HG03558 (cell line): ENCODE data around the gene SLC16A11.
A peak's percentile ranks its signal among the peaks of the same experiment; 100 is the strongest.
"Not testable (repeated sequence)": the region's sequence is repeated elsewhere in the genome, so short reads cannot be mapped to it uniquely, and the experiment has no call there.

Experiments
- ATAC-seq: cut with Tn5 transposase; IDR thresholded peaks from one replicate; pipeline ENCODE4 v1.9.1; 2021; ENCODE audit warnings: moderate number of reproducible peaks; ENCODE audit not compliant: unreplicated experiment; ENCODE audit errors: extremely low read depth

The SLC16A11 gene

DNA sequence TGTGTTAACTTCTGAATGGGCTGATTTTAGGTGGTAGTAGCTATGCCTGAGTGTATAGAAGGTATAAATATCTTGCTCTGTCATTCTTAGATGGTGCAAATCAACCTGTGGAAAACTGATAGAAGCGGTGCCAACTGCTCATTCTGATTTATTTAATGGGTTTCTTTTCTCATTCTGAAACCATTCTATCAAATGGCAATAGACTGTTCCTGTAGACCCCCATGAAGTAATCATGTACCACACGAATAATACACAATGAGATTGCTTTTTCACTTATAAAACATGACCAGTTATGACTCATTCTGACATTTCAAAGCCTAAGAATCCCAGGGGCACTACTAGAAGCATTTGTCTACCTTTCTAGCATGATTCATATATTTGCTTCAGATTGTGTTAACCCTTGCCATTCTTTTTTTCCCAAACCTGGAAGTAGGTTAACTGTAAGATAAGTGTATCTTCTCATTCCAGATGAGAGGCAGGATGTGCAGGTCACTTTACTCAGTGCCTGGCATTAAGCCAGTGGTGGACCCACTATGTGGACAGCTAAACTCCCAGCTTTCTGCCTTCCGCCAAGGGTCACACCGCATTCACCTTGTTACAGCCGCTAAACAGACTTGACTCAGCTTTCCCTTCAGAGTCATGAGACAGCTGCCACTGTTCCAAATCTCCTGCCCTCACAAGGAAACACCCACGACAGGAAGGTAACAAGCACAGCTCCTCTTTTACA lies 16.4 kb upstream of the SLC16A11 start:
- no peak for ATAC-seq

DNA sequence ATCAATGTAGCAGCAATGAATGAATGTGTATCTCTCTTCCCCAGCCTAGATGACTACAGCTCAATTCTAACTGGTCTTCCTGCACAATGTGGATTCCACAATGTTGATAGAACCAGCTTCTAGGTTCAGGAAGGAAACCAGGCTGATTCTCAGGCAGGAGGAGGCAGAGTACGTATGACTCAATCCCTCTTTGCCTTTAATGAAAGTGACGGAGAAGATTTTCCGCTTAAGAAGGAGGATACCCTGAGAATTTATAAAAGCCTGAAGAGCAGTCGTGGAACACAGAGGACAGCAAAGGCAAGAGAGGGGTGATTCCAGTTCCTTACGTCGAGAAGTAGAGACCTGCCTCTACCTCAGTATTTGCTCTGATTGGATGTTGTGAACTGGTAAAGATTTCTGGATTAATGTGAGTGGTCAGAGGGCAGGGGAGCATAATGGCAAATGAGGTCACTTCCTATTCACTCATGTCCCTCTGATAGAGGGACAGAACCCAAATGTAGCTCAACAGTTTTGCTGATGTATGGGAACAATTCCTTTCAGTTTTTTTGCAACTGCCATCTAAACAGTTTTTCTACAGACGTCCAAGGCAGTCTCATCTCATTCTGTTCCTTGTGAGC lies 15.0 kb upstream of the SLC16A11 start:
- ATAC-seq = no peak

DNA sequence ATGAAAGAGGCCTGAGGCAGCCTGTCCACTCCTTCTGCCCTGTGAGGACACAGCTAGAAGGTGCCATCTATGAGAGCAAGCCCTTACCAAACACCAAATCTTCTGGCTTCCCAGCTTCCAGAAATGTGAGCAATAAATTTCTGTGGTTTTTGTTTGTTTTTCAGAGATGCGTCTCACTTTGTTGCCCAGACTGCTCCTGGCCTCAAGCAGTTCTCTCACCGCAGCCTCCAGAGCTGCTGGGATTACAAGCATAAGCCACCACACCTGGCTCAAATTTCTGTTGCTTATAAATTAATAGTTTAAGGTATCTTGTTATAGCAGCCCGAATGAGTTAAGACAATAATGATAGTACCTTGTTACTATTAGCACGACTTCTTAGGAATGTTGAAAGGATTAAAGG lies 12.5 kb upstream of the SLC16A11 start:
- no peak for ATAC-seq

DNA sequence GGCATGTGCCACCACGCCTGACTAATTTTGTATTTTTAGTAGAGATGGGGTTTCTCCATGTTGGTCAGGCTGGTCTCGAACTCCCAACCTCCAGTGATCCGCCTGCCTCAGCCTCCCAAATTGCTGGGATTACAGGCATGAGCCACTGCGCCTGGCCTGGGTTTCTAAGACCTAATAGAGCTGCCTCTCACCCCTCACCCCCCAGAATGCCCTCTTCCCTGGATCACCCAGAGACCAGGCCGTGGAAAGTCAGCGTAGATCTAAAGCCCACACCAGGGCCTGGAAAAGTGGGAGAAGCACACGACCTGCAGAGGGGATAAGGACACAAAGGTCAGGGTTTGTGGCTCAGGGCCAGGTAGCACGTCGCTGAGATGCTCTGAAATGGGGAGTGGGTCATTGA lies 6.7 kb upstream of the SLC16A11 start:
- not testable (repeated sequence) for ATAC-seq

DNA sequence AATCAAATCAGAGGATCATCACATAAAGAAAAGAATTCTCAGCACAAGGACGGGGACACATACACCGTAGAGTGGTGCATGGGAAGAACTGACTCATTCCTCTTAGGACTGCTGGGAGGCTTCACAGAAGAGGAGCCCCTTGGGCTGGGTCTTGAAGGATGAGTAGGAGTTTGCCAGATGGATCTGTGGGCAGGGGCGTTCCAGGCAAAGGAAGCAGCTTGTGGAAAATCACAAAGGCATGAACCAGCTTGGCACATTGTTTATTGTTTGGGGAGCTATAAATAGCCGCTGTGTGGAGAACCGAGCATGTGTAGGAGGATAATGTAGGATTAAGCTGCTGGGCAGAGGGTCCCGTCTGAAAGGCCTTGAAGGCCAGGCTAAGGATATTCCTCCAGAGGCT lies 5.1 kb upstream of the SLC16A11 start:
- no peak for ATAC-seq

DNA sequence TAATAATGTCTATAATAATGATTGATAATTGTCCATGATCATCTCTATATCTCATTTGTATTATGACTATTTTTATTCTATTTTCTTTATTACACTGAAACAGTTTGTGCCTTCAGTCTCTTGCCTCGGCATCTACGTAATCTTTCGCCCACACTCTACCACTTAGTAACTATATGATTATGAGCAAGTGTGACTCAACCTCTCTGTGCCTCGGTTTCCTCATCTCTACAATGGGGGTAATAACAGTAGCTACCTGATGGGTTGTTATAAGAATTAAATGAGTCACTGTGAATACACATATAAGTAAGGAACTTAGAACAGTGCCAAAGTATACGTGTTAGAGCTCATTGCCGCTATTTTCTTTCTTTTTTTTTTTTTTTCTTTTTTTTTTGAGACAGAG lies 3.7 kb upstream of the SLC16A11 start:
- no peak for ATAC-seq

DNA sequence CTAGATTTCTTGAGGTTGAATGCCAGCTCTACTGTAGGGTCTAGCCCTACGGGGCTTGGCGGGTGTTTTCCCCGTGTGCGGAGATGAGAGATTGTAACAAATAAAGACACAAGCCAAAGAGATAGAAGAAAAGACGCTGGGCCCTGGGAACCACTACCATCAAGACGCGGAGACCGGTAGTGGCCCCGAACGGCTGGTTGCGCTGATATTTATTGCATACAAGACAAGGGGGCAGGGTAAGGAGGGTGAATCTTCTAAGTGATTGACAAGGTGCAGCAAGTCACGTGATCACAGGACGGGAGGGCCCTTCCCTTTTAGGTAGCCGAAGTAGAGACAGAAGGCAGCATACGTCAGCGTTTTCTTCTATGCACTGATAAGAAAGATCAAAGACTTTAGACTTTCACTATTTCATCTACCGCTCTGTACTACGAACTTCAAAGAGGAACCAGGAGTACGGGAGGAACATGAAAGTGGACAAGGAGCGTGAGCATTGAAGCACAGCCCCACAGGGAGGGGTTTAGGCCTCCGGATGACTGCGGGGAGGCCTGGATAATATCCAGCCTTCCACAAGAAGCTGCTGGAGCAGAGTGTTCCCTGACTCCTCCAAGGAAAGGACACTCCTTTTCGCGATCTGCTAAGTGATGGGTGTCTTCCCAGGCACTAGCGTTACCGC lies 3.0 kb upstream of the SLC16A11 start:
- not testable (repeated sequence) for ATAC-seq

DNA sequence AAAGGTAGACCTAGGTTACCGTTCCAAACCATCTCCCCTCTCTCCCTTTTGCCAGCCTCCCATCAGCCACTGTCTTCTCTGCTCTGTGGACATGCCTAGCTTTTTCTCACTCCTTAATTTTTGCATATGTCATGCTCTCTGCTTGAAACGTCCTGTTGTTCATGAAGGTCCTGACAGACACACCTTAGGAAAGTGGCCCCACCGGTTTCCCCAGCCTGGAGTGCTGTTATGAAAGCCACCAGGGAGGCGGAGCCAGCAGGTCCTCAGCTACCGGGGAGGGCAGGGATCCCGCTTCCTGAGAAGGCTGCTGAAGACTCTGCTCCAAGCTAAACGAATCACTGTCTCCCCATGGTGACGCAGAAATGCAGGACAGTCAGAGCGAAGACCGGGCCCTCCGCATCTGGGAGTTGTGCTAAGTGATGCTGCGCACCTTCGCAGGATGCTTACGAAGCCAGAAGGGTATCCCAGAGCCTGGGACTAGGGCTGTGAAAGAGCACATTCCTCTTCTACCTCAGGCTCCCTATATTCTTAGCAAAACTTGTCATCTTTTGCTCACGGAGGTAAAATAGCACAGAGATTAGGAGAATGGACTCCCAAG lies 2.3 kb upstream of the SLC16A11 start:
- ATAC-seq = no peak

DNA sequence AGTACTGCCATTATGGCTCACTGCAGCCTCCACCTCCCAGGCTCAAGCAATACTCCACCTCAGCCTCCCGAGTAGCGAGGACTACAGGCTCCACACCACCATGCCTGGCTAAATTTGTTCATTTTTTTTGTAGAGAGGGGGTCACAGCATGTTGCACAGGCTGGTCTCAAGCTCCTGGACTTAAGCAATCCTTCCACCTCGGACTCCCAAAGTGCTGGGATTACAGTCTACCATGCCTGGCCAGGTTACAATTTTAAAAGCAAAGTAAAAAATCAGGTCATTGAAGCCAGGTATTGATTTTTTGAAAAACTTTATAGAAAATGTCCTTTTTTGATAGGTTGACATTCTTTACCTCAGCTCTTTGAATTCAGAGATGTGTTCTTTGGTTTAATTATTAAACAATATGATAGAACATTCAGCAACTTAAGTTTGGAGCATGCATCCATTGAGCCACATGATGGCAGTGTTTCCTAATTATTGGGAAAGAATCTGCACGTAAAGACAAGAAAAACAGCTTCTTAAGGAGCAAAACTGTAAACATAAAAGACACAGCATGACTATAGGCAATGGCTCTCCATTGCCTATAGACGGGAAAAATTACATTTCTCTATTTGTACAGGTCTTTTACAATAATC lies 1.7 kb upstream of the SLC16A11 start:
- no peak for ATAC-seq

DNA sequence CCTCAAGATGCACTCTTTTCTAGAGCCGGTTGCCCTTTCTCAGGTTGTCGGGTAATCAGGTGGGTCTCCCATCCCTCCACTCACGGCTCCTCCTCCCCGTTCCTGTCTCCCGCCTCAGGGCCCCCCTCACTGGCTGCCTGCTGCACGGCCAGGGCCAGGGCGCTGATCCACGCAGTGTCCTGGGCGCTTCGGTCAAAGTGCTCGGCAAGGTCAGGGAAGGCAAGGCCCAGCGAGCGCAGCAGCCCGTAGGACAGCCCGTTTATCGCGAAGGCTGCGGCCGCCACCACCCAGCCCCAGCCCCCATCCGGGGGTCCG lies 753 bp downstream of the SLC16A11 start:
- no peak for ATAC-seq

DNA sequence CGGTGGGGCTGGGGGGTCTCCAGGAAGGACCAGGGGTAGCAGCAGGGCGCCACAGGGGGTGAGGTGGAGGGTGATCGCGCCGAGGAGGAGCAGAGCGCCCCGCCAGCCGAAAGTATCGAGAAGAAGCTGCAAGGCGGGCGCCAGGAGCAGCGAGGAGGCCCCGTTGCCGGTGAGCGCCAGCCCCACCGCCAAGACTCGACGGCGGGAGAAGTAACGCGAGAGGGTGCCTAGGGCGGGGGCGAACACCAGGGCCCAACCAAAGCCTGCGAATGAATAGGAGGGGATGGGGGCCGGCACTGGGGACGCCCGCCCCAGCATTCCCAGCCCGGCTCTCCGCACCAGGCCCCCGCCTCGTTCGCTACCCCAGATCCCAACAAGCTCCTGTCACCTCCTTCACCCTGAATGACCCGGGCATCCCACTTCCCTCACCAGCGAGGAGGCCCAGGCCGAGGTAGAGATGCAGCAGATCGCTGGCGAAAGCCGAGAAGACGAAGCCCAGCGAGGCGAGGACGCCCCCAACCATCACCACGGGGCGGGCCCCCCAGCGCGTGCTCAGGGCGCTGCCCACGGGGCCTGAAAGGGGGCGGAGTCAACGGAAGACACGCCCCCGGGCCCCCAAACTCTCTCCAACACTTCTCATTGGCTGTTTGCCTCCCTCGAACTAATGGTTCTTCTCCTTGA lies 1.3 kb downstream of the SLC16A11 start:
- ATAC-seq = no peak

DNA sequence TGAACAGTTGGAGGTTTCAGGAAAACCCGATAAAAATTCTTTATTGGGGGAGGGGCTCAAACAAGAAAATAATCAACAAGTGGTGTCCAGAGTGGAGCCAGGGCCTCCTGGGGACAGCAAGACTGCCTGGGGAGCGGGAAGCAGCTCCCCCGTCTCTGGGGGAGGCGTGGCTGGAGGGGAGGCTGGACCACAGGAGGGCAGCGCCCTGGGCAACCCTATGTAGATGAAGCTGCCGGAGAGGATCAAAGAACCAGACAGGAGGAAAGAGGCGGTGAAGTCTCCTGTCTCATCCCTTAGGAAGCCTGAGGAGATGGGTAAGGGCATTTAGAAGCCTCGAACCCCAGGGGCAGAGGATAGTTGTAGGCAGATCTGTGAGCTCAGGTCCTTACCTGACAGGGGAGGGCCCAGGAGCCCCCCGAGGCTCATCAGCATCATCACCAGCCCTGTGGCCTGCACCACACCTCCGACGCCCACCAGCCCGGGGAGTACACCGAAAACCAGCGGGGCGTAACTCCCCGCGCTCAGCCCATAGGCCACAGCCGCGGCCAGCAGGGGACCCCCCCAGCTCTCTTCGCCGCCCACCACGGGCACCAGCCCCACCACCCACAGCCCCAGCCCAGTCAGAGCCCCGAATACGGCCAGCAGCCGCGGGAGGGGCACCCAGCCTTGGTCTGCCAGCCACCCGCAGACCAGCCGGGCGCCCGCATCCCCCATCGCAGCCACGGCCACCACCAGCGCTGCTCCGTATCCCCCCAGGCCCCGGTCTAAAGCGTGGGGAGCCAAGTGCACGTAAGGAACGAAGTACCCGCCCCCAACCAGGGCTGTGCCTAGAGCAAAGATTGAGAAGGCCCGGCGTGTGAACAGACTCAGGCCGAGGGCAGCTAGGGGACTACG lies 2.0 kb downstream of the SLC16A11 start:
- ATAC-seq = no peak

DNA sequence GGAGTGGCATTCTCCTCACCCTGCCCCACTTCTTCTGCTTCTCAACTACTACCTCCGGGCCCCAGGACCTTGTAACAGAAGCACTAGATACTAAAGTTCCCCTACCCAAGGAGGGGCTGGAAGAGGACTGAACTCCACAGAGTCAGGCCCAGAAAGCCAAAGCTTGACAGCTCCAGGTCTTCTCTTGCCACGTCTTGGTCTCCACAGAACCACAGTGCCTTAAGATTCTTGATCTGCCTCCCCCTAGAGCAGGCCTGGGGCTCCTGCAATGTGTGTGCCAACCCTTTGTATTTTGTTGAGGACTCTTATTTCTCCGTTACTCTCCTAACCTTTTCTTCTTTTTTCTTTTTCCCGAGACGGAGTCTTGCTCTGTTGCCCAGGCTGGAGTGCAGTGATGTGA lies 4.1 kb downstream of the SLC16A11 start:
- no peak for ATAC-seq

DNA sequence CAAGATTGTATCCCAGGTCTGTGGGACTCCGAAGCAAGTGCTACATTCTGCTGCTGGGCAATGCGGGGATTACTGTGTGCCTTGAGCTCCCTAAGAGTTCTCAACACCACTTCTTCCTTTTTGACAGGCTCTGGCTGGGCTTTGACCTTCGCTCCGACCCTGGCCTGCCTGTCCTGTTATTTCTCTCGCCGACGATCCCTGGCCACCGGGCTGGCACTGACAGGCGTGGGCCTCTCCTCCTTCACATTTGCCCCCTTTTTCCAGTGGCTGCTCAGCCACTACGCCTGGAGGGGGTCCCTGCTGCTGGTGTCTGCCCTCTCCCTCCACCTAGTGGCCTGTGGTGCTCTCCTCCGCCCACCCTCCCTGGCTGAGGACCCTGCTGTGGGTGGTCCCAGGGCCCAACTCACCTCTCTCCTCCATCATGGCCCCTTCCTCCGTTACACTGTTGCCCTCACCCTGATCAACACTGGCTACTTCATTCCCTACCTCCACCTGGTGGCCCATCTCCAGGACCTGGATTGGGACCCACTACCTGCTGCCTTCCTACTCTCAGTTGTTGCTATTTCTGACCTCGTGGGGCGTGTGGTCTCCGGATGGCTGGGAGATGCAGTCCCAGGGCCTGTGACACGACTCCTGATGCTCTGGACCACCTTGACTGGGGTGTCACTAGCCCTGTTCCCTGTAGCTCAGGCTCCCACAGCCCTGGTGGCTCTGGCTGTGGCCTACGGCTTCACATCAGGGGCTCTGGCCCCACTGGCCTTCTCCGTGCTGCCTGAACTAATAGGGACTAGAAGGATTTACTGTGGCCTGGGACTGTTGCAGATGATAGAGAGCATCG lies 5.6 kb downstream of the SLC16A11 start:
- no peak for ATAC-seq

DNA sequence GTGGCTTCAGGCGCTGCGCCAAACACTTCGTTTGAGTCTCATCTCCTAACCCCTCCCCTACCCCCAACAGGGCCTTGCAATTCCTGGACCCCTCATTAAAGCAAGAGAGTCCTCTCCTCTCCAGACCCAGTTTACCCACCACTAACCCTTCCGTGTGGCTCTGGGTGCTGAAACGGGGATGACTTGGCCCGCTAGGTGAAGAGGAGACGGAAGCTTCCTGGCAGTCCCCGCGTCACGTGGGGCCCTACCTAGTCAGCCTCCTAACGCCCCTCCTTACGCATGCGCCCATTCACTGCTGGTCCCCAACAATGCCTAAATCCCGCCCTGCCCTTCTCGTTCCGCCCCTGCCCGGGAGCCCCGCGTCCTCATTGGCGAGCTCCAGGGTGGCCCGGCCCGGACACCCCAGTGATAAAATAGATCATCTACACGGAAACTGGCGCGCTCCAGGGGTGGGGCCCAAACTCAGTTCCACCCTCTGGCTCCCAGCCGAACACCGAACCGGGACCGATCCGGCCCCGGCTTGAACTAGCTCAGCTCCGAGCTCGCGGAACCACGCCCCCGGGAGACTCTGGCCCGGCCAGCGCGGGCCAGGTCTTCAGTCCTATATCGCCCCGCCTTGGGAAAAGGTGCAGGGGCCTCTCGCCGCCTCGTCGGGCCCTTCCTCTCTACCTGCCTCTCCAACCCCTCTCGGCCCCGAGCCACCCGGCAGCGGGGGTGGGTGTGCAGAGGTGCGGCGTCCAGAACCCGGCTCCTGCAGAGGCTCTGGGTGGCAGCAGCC lies 8.1 kb downstream of the SLC16A11 start, which contains the start of gene SLC16A13:
TSS of gene SLC16A13 (plus strand) at position 425 of the 778 bp plus-strand sequence. CDS start 368 bp downstream, outside the sequence.
- ATAC-seq = peak; percentile 63

DNA sequence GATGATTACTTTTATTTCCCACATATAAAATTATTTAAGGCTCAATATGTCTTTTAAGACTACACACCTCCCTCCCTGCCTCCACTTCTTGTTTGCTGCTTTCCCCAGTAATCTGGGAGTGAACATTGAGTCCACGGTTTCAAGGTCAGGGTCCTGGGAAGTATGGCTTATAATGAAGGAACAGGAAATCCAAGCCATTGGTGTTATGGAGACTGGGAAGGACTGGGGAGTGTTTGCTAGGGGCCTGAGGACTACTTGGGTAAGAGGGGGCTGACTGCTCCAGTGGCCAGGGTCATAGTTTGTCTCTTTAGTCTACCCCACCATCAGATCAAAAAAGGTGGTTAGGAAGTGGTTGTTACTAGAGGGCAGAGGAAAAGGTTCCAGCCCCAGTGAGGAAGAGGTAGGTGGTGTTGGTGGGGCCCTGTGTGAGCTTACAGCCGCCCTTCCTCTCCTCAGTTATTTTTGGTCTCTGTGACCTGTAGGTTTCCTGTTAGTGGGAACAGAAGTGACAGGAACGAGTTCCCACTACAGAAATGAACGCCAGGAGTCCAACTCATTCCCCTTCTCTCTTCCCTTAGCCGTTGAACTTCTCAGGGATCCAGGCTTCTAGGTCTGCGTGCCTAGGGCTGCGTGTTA lies 8.8 kb downstream of the SLC16A11 start:
- no peak for ATAC-seq

DNA sequence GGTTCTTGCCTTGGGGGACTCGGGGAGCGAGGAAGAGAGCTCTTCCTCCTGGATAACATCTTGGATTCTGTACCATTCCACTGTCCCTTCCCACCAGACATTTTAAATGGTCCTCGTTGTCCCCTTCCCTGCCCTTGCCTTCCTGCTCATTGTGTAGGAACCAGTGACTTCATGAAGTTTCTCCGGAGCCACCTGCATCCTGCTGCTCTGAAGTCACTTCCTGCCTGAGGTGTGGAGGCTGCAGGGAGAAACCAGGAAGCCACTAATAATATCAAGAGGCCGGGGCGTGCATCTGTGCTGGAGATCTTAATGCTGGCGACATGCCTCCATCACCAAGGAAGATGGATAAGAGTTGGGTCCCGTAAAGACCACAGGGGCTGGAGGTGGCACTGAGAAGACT lies 14.2 kb downstream of the SLC16A11 start:
- no peak for ATAC-seq
